HG03558 (cell line): ENCODE results near the gene SETD3.
A peak's percentile ranks its signal among the peaks of the same experiment; 100 is the strongest.

Experiments
- ATAC-seq: cut with Tn5 transposase; IDR thresholded peaks from one replicate; pipeline ENCODE4 v1.9.1; 2021; ENCODE audit warnings: moderate number of reproducible peaks; ENCODE audit not compliant: unreplicated experiment; ENCODE audit errors: extremely low read depth

Gene SETD3

DNA sequence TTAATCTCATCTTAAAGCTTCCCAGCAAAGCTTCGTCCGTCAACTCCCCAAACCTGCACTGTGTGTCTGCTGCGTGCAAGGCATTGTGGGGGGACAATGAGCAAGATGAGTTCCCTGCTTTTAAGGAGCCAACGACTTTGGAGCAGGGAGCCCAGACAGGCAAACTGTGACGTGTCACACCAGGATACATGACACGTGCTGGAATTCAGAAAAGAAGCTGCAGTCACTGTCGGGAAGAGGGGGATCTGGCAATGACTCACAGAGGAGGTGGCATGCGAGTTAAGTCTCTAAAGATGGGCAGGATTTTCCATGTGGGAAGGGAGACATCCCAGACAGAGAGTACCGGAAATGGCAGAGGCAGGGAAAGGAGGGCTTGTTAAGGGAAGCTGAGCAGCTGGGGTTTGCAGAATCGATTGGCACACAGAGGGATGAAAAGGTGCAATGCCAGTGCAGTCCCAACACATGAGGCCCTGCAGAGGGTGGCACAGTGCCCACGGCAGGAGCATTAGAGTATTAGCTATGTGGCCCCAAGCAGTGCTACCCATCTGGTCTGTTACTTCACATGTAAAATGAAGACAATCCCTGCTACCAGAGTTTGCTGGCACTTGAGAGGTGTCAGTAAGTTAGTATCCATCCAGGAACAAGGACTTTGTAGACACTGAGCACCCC is 52.9 kb downstream of the SETD3 start:
- no peak for ATAC-seq

DNA sequence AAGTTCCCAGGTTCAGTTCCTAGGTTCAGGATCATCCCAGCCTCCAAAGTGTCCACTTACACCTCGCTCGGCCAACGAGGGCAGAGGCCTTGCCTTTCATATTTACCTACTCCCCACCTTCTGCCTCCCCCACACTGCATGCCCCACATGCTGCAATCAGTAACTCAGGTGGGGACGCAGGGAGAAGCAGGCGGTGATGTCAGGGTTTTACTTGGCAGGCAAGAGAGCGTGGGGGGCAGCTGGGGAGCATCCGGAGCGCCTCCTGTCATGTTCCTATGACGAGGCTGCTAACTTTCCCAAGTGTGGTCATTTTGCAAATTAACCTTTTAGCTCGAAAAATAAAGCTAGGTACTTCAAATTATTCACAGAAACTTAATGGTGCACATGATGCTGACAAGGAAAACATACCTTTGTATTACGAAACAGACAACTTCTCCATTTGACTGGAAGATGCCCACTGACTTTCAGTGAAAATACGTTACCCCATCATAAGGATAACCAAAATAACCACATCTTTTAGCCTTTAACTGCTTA is 53.8 kb downstream of the SETD3 start:
- ATAC-seq: no peak

DNA sequence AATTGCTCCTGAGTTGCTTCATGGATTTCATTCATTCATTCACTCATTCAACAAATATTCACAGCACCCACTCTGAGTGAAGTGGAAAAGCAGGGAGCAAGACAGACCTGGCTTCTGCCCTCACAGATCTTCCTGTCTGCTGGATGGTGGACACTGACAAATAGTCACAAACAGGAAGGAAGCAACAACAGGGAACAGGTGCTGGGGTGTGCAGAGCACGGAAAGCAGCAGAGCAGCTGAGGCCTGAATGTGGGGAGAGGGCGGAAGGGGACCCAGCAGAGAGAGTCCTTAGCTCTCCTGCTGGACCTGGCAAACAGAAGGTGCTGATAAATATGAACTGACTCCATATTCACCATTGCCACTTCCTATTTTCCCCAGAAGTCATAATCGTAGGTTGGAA is 54.4 kb downstream of the SETD3 start:
- ATAC-seq: no peak

DNA sequence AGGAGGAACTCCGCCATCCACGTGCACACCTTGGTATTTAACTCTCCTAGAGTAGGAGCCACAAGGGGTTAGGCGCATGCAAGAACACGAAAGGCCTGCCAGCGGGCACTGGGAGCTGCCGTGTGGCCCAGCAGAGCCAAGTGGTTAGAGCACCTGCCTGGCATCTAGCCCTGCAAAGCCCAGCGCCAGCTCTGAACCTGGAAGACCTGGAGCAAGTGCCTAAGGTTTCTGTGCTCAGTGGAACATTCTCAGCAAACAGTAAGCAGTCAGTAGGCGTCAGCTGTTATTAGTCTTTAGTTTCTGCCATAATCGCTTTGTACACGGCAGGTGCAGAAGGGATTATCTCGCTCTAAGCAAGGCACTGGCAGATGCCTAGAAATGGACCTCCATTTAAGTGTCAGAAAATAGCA is 55.4 kb downstream of the SETD3 start:
- ATAC-seq: no peak

DNA sequence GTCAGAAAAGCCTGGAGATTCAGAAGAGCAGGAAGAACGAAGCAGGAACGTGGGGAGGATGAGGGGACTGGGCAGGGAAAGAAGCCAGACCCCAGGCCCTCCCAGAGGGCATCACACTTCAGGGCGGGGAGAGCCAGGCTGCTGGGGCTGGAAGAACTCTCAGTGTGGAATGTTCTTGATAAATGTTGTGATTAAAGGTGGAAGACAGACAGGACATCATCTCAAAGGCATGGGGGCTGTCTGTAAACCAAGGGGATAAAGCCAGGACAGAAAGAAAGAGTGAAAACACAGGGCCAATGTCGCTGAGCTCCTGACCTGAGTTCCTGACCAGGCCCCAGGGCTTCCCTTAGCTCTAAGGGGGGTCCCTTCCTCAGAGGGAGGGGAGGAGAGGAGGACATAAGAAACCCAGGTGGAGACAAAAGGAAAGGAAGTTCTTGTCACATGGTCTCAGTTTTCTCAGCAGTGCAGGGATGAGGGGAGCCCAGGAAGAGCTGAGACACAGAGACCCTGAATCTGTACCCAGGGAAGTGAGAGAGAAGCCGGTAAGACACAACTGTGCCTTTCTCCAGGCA is 56.3 kb downstream of the SETD3 start:
- no peak for ATAC-seq

DNA sequence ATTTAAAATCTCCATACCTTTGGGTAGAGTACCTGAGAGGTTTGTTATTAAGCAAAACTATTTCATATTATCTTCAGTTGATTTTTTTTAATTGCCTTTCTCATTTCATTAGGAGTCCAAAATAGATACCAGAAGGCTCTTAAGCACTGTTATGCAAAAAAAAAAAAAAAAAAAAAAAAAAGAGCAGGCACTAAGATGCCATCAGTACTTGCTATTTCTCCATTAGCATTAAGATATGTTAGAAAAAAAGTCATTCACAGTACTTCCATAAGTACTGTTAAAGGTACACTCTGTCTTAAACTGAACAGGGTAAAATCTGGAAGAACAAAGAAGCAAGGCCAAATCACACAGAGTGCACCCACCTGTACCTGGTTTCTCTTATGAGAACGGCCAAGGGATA is 57.2 kb downstream of the SETD3 start:
- ATAC-seq: no peak

DNA sequence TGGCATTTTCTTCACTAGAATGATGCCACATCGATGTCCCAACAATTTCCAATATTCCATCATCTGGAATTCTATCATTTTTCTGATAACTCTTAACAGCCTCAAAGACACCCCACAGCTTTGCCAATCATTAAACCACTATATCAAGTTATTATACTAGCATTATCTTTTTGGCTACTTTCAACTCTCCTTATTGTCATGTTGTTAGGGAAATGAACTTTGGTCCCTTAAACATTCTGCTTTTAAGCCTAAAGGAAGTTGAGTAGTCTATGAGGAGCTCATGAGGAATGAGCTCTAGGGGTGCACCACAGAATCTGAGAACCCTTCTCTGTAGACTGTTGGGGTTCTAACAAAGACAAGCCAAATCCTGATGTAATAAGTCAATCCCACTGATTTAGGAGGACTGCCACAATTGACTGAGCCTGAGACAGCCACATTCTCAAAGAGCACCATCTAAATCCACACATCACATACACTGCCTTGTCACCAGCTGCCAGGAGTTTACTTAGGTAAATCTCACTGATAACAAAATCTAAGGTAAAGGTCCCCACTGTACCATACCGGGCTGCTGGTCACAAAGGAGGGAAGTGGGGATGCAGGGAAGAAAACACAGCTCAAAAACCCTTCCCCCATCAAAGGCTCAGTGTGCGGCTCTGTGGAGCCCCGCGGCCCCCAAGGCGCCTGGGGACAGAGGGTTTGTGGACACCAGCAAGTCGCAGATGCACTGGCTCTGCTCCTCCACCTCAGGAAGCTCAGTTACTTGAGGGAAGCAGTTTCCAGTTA is 58.2 kb downstream of the SETD3 start:
- ATAC-seq: no peak

DNA sequence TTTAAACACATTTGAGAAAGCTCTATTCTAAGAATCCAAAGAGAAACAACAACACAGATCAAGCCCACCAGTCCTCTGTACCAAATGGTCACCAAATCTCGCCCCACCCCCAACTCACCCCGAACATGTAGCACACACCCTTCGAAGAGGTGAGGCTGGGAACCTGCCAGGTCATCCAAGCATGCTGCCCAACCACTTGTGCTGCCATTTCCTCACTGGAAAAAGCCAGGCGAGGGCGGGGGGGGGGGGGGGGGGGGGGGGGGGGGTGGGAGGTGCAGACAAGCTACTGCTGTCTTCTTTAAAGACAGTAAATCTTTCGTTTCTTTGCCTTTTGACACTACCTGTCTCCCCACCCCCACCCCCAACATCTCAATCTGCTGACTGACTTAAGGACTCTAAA is 59.9 kb downstream of the SETD3 start:
- ATAC-seq: no peak

DNA sequence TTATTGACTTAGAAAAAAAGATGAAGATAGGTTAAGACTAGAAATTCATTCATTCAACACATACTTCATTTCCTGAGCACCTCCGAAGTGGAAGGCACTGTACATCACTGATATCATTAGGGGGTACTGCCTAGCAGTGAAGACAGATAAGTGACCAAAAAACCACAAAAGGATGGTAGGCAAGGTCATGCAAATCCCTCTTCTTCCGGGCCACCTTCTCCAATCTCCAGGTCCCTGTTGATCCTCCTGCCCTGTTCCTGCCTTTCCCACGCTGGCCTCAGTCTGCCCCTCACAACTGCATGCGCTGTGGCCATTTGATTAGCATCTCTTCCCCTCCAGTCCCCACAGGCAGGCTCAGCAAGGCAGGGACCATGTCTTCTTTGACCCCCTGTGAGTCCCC is 60.8 kb downstream of the SETD3 start:
- no peak for ATAC-seq

DNA sequence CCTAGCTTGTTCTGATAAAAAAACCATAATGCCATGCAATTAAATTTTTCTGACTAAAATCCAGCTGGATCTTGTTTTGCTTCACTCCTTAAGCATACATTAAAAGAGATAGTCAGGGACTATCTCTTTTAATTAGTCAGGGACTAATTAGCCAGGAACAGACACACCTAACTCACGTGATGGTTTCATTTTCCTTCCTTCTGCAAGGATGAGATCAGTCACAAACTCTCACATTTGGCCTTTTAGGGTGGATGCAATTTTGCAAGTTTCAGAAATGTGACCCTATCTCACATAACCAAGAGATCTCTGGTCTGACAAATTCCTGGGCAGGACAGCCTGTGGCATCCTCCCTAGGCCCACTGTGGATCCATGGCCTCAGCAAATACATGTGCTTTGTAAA is 62.4 kb downstream of the SETD3 start:
- ATAC-seq: no peak

DNA sequence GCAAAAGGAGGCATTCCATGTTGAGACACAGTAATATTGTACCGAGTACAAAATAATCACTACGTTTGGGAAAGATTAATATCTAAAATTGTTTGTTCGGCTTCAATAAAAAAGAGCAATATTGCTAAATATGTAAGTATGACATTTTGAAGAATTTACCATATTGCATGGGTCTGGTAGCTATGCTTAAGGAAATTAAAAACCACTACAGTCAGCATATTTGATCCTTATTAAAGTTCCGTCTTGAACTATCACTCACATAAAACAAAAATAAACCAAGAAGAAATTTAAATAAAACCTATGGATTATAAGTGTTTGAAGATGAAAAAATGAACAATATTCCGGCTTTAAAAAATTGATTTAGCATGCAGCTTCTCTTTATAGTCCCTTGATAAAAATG is 63.8 kb downstream of the SETD3 start:
- ATAC-seq: no peak

DNA sequence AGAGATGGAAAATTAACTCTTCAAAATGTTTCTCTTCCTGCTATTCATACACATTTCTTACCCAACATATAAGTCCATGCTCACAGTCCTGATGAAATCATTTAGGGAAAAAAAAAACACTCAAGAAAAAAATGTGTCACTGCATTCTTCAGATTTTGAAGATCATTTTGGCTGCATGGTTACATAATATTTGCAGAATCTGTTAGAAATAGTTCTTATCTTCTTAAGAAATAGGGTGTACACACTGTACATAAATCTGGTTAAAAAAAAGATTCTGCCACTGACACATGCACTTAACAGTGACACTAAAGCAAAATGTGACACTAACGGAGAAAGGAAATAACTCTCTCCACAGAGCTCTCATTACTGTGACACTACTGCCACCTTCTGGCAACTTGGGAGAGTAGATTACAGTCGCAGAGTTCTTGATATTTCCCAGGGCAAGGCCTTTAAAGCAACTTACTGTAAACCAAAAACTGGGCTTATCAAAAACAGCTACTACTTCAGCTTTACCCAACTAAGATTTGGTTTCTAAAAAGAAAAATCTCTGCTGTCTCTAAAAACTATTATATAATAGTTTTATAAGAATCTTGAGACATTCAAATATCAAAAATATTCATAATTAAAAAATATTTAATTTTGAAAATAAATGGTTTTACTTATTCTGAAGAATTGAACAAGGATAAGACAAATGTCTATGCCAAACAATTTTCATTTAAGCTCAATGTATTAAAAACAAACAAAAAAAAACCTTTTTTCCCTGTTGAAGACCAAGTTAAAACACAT is 65.0 kb downstream of the SETD3 start:
- peak; percentile 91 for ATAC-seq

DNA sequence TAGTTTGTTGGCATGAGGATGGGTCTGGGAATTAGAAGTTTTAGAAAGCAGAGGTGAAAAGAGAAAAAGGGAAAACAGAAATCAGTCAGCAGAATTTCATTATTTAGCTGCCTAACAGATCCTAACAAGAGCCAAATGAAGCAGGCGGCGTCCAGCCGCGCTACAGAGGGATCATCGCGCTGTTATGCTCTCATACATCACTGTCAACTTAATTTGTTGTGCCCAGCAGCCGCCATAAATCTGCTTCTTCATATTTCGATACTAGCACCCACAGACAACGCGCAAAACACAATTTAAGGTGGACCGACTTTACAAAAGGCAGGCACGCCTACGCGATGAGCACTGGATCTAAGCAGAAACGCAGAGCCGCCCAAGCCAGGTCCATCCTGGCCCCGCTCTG is 66.7 kb downstream of the SETD3 start:
- no peak for ATAC-seq

DNA sequence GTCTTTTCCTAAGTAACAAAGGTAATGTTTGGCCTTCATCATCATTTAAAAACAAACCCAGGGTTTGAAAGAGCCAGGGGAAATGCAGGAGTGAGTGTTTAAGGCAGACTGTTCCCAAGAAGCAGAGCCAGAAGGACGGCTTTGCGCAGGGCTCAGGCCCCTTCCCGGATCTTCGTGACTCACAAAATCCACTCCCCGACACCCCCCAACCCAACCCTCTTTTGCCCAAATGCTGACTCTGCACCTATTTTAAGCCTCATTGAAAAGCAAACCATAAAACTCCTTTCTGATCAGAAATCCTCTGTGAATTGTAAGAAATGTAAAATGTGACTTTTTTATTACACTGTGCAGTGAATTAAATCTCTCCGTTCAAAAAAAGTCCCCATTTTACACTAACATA is 67.5 kb downstream of the SETD3 start:
- ATAC-seq: no peak

DNA sequence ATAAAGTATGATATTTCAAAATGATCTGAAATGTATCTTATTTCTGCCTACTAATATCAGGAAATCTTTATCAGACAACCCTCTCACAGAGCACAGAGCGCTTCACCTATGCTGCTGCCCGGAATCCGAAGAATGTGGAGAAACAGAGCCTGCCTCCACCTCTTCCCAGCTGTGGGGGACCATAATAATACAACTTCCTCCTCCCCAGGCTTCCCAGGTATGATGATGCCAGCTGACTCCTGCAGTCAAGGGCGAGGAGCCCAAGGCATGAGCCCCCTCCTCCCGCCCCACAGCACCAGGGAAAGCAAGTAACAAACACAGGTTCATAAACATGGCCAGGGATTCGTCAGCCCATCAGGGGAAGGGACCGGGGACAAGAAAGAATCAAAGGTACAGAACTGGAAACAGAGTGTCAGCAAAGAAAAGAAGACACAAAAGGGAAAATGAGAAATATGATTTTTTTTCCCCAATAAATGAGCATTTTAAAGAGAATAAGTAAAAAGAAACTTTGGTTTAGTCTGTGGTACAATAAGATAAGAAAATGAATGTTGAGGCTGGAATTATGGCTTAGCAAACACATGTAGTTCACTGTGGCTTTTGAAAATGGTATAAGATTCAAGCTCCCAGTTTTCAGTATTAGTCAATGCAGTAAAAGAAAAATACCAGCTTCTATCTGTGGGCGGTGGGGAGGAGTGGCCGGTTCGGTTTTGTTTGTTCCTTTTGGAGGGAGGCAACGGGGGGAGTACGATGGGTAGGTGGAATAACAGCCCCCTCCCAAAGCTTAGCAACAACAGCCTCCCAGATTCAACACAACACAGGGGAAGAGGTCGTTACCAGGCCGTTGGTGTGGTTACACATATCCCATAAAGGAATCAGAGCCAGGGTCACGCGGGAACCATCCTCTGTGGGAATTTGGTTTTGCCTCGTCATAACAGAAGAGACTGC is 68.3 kb downstream of the SETD3 start:
- no peak for ATAC-seq

DNA sequence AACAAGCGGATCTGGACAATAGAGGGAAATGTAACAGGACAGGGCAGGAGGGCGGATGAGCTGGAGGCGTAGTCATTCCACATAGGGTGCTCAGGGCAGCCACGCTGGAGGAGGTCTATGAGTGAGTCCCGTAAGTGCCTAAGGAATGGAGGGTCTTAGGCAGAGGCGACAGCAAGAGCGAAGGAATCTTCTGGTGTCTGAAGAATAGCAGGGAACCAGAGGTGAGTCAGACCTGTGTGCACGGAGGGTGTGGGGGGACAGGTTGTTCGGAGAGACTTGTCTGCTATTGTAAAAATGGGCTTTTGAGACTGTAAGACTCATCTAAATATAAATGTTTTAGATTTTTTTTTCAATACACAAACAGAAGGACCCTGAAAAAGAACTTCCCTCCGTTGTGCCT is 70.6 kb downstream of the SETD3 start:
- ATAC-seq: no peak

DNA sequence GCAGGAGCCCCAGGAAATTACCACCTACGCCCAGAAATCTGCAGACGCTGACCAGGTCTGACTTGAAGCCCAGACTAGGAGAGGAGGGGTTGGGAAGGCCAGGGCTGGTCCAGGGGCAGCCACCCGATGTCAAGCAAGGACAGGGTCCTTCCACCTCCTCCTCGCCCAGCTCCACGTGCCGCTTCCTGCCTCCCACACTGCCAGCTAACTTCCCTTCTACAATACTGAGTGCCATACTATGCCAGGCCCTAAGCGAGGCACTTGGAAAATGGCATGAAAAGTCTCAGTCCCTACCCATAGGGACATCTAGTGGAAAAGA is 71.7 kb downstream of the SETD3 start:
- ATAC-seq: no peak

DNA sequence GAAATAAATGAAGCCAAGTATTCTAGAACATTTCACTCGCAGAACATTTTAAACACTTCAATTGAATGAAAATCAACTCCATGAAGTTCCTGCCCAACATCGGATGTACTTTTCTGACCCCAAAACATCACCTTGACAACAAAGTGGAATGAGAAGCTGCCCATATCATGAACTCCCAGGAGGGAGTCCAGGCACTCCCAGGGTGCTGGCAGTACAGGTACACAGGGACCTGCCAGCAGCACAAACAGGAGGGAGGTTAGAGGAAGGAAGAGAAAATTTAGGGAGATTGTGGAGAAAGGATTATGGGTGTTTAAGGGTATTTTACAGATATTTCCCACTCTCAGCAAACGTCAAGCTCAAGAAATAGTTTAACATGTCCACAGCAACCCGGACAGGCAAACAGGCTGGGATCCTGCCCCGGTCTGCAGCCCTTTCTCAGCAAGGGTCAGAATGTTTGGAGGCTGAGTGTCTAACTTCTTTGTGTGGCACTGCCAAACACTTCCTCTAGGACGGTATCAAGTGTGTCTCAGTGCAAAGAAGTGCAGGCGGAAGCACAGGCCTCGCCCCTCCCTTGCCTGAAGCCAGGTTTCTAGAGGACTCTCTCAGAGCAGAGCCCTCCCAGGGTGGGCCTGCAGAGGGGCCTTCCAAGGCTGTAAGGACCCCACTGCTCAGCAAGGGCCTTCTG is 72.2 kb downstream of the SETD3 start:
- ATAC-seq: no peak

DNA sequence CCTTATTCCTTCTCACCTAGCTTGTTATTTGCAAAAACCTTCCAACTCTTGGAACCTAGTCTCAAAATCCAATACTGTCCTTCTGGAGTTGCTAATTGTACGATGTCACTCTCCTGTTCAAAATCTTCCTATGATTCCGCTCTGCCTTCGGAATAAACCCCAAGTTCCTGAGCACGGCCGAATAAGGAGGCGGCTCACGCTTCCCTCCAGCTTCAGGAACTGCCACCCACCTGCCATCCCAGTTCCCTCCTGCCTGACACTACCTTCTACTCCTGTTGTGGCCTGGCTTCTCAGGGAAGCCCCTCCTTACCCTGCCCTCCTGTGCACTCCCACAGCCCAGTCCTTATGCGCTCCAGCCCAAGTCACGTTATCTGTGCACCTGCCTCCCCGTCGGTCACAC is 73.2 kb downstream of the SETD3 start:
- no peak for ATAC-seq
